ENCODE results near the gene HCAR2.

Gene HCAR2

DNA sequence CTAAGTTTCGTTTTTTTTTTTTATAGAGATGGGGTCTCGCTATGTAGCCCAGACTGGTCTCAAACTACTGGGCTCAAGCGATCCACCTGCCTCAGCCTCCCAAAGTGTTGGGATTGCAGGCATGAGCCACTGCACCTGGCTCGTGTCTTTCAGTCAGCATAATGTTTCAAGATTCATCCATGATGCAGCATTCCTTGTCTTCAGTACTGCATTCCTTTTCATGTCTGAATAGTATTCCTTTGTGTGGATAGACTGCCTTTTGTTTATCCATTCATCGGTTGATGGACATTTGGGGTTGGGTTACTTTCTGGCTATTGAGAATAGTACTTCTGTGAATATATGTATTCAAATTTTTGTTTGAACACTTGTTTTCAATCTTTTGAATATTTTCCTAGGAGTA is 37.4 kb downstream of the HCAR2 start:
- no peak for TF ChIP-seq POLR2AphosphoS5 (IDR thresholded peaks at IDR 0.05; ENCODE audit: low read depth, low read length)

DNA sequence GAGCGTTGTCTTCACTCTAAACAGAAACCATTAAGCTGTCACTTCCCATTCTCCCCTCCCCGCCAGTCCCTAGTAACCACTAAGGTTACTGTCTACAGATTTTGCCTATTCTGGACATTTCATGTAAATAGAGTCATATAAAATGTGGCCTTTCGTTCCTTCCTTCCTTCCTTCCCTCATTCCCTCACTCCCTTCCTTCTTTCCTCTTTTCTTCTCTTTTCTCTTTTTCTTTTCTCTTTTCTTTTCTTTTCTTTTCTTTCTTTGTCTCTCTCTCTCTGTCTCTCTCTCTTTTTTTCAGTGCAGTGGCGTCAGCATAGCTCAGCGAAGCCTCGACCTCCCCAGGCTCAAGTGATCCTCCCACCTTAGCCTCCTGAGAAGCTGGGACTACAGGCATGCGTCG is 37.8 kb downstream of the HCAR2 start:
- TF ChIP-seq TAF1 (IDR thresholded peaks at IDR 0.05; ENCODE audit: borderline replicate concordance, insufficient read depth, low read length) (no peak), SIN3A (IDR thresholded peaks at IDR 0.05; ENCODE audit: borderline replicate concordance, insufficient read depth, low read length) (no peak), FOXP2 (optimal IDR thresholded peaks at IDR 0.05; ENCODE audit: borderline replicate concordance, extremely low read depth, extremely low read length, insufficient read depth) (no peak)
- TF ChIP-seq, protein P1, sequence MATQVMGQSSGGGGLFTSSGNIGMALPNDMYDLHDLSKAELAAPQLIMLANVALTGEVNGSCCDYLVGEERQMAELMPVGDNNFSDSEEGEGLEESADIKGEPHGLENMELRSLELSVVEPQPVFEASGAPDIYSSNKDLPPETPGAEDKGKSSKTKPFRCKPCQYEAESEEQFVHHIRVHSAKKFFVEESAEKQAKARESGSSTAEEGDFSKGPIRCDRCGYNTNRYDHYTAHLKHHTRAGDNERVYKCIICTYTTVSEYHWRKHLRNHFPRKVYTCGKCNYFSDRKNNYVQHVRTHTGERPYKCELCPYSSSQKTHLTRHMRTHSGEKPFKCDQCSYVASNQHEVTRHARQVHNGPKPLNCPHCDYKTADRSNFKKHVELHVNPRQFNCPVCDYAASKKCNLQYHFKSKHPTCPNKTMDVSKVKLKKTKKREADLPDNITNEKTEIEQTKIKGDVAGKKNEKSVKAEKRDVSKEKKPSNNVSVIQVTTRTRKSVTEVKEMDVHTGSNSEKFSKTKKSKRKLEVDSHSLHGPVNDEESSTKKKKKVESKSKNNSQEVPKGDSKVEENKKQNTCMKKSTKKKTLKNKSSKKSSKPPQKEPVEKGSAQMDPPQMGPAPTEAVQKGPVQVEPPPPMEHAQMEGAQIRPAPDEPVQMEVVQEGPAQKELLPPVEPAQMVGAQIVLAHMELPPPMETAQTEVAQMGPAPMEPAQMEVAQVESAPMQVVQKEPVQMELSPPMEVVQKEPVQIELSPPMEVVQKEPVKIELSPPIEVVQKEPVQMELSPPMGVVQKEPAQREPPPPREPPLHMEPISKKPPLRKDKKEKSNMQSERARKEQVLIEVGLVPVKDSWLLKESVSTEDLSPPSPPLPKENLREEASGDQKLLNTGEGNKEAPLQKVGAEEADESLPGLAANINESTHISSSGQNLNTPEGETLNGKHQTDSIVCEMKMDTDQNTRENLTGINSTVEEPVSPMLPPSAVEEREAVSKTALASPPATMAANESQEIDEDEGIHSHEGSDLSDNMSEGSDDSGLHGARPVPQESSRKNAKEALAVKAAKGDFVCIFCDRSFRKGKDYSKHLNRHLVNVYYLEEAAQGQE (IDR thresholded peaks at IDR 0.05; ENCODE audit: insufficient read depth in 1 of 2, low read depth in 2 of 2, low read length in 2 of 2): no peak

DNA sequence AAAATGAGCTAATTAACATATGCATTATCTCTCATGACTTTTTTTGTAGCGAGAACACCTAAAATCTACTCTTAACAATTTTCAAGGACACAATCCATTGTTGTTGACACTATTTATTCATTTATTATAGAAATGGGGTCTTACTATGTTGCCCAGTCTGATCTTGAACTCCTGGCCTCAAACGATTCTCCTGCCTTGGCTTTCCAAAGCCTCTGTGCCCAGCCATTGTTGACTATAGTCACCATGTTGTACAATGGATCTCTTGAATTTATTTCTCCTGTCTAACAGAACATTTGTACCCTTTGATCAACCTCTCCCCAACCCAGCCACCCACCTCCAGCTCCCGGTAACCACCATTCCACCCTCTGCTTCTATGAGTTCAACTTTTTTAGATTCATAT is 41.2 kb downstream of the HCAR2 start:
- no peak for TF ChIP-seq FOXP2 (optimal IDR thresholded peaks at IDR 0.05; ENCODE audit: borderline replicate concordance, extremely low read depth, extremely low read length, insufficient read depth)
- TF ChIP-seq SIN3A (IDR thresholded peaks at IDR 0.05; ENCODE audit: borderline replicate concordance, insufficient read depth, low read length): no peak
- TF ChIP-seq, protein P1 (IDR thresholded peaks at IDR 0.05; ENCODE audit: insufficient read depth in 1 of 2, low read depth in 2 of 2, low read length in 2 of 2): no peak
- TF ChIP-seq TAF1 (IDR thresholded peaks at IDR 0.05; ENCODE audit: borderline replicate concordance, insufficient read depth, low read length): no peak
- TF ChIP-seq POLR2AphosphoS5 (IDR thresholded peaks at IDR 0.05; ENCODE audit: low read depth, low read length): no peak

DNA sequence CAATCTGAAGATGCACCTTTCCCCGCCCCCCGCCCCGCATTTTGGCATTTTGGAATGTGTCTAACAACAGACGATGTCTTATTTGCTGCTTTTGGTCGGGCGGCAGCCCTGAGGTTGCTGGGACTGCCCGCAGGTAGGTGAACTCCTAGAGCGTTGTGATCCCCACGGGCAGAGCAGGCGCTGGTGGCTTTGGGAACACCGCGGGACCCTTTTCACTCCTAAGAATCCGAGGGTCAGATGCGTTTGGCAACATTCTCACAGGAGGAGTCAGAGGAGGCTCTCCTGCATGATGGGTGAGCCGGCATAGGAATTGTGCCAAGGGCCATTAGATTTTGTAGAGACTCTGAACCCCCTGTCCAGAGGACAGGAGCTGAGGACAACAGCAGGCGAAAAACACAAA is 41.9 kb downstream of the HCAR2 start:
- TF ChIP-seq TAF1 (IDR thresholded peaks at IDR 0.05; ENCODE audit: borderline replicate concordance, insufficient read depth, low read length) (no peak), FOXP2 (optimal IDR thresholded peaks at IDR 0.05; ENCODE audit: borderline replicate concordance, extremely low read depth, extremely low read length, insufficient read depth) (no peak), POLR2AphosphoS5 (IDR thresholded peaks at IDR 0.05; ENCODE audit: low read depth, low read length) (no peak), SIN3A (IDR thresholded peaks at IDR 0.05; ENCODE audit: borderline replicate concordance, insufficient read depth, low read length) (no peak)
- TF ChIP-seq, protein P1 (IDR thresholded peaks at IDR 0.05; ENCODE audit: insufficient read depth in 1 of 2, low read depth in 2 of 2, low read length in 2 of 2): no peak

DNA sequence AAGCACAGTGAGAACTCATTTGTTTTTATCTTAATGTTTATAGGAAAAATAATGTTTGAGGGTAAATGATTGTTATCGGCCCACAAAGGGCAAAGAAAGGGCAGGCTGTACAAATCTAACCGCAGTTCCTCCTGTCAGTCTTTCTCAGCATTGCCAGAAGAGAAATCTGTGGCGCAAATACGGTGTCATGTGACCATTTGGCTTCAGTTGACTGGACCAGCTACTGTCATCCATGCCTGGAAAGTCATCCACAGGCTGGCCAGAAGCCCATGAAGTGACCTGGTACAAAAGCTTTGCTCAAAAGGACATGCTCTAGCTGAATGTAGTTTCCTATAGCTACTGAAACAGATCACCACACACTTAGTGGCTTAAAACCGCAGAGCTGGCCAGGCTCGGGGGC is 43.6 kb downstream of the HCAR2 start:
- TF ChIP-seq FOXP2 (optimal IDR thresholded peaks at IDR 0.05; ENCODE audit: borderline replicate concordance, extremely low read depth, extremely low read length, insufficient read depth) (no peak), SIN3A (IDR thresholded peaks at IDR 0.05; ENCODE audit: borderline replicate concordance, insufficient read depth, low read length) (no peak), POLR2AphosphoS5 (IDR thresholded peaks at IDR 0.05; ENCODE audit: low read depth, low read length) (no peak), TAF1 (IDR thresholded peaks at IDR 0.05; ENCODE audit: borderline replicate concordance, insufficient read depth, low read length) (no peak)
- TF ChIP-seq, protein P1 (IDR thresholded peaks at IDR 0.05; ENCODE audit: insufficient read depth in 1 of 2, low read depth in 2 of 2, low read length in 2 of 2): no peak
